GM12878 (cell line): Measurements from ENCODE around the gene TTLL12. TPM values are rescaled to one million over a fixed set of nuclear protein-coding genes. Genes with fewer than 3 reads are reported as not detected.

Experiments used
- ATAC-seq: fragments of 200-7000 bp; cut with Tn5 transposase; 3 replicates; pipeline ENCODE4 v1.9.1; 2020; ENCODE audit warnings: mild to moderate bottlenecking, moderate library complexity
- BruUV-seq: library from RNA; stranded (reverse); fragments of 400-500 nt; replicated peaks from 2 replicates; lab custom pipeline; 2021; lab: Mats Ljungman, UMichigan
- CTCF ChIA-PET: fragments of 300-600 bp; sonication (Branson Sonifier 250); formaldehyde crosslinking; extraction: SDS; loops from one replicate; lab custom pipeline; 2021; ENCODE audit warnings: inconsistent platforms; lab: Yijun Ruan, JAX
- POLR2A ChIA-PET: fragments of 350-600 bp; formaldehyde crosslinking; extraction: SDS; loops from one replicate; lab custom pipeline; 2021; ENCODE audit warnings: inconsistent platforms; lab: Charles Lee
- RAD21 ChIA-PET: fragments of 300-600 bp; sonication (Branson Sonifier 250); formaldehyde crosslinking; loops from one replicate; lab custom pipeline; 2023; ENCODE audit warnings: antibody characterized with exemption; ENCODE audit not compliant: unreplicated experiment; lab: Charles Lee
- SMC1A ChIA-PET: fragments of 300-600 bp; sonication (Branson Sonifier 250); formaldehyde crosslinking; loops from one replicate; lab custom pipeline; 2023; ENCODE audit not compliant: unreplicated experiment, uncharacterized antibody; lab: Charles Lee
- DNase-seq: peaks from one replicate; pipeline ENCODE4 v3.0.0-alpha.2; 2011; ENCODE audit warnings: low read depth, low spot score
- FAIRE-seq: peaks from 3 replicates; lab custom pipeline; 2011; peaks lifted over from hg19 to GRCh38; lab: Jason Lieb, UNC
- H2AFZ ChIP-seq: 2 replicates; pipeline ENCODE4 v1.6.0; 2011; ENCODE audit warnings: low read depth, low read length, control low read depth; ENCODE audit not compliant: control insufficient read depth
- H3K27ac ChIP-seq: 2 replicates; pipeline ENCODE4 v1.5.1; 2011; ENCODE audit warnings: control low read depth; ENCODE audit not compliant: control insufficient read depth, insufficient read depth
- H3K27me3 ChIP-seq, 2 experiments: replicated peaks in 1 of 2; 2 replicates each; pipeline versions ENCODE4 v1.6.0 to v1.6.1; 2011; ENCODE audit warnings: low read length in 1 of 2; ENCODE audit not compliant: control insufficient read depth in 2 of 2, insufficient read depth in 2 of 2
- H3K36me3 ChIP-seq, 2 experiments: 2 replicates each; pipeline ENCODE4 v1.5.1; 2011; ENCODE audit warnings: low read length in 1 of 2; ENCODE audit not compliant: control insufficient read depth in 2 of 2, insufficient read depth in 2 of 2
- H3K4me1 ChIP-seq: 2 replicates; pipeline ENCODE4 v1.6.1; 2011; ENCODE audit warnings: mild to moderate bottlenecking, low read length, moderate library complexity, mixed read lengths; ENCODE audit not compliant: control insufficient read depth, insufficient read depth
- H3K4me2 ChIP-seq: 2 replicates; pipeline ENCODE4 v1.6.0; 2011; ENCODE audit warnings: control low read depth; ENCODE audit not compliant: control insufficient read depth, insufficient read depth
- H3K4me3 ChIP-seq: fragments of 200-600 bp; sonication (generic); 2 replicates; pipeline ENCODE4 v1.5.1; 2016
- H3K79me2 ChIP-seq: 2 replicates; pipeline ENCODE4 v1.6.0; 2011; ENCODE audit warnings: low read length; ENCODE audit not compliant: control insufficient read depth, insufficient read depth
- H3K9ac ChIP-seq: 2 replicates; pipeline ENCODE4 v1.8.0; 2011; ENCODE audit warnings: low read length, control low read depth, mixed read lengths; ENCODE audit not compliant: control insufficient read depth, insufficient read depth
- H3K9me3 ChIP-seq: replicated peaks from 3 replicates; pipeline ENCODE4 v1.5.1; 2011; ENCODE audit warnings: mild to moderate bottlenecking, low read length; ENCODE audit not compliant: control insufficient read depth, insufficient read depth
- H4K20me1 ChIP-seq: 2 replicates; pipeline ENCODE4 v1.6.0; 2011; ENCODE audit not compliant: control insufficient read depth, insufficient read depth
- BMI1 ChIP-seq: fragments of 450-650 bp; IDR thresholded peaks from 2 replicates; pipeline ENCODE4 v1.6.1; 2016; ENCODE audit warnings: mild to moderate bottlenecking, moderate library complexity, borderline replicate concordance
- DPF2 ChIP-seq: fragments of 450-650 bp; IDR thresholded peaks from 2 replicates; pipeline ENCODE4 v1.6.1; 2017; ENCODE audit warnings: mild to moderate bottlenecking
- FOS ChIP-seq: IDR thresholded peaks from 3 replicates; pipeline ENCODE4 v1.6.1; 2011; ENCODE audit warnings: borderline replicate concordance; ENCODE audit not compliant: insufficient read length; ENCODE audit errors: extremely low read depth
- GATAD2B ChIP-seq: fragments of 450-650 bp; conservative IDR thresholded peaks from 2 replicates; pipeline ENCODE4 v1.6.1; 2017; ENCODE audit warnings: low read depth, mild to moderate bottlenecking, moderate library complexity
- HCFC1 ChIP-seq: fragments of 150-350 bp; IDR thresholded peaks from 2 replicates; pipeline ENCODE4 v1.6.1; 2014; ENCODE audit warnings: low read length
- MEF2A ChIP-seq: IDR thresholded peaks from 2 replicates; pipeline ENCODE4 v1.6.1; 2011; ENCODE audit warnings: low read depth, mild to moderate bottlenecking, low read length, moderate library complexity; ENCODE audit not compliant: insufficient read depth
- NFYB ChIP-seq: IDR thresholded peaks from 2 replicates; pipeline ENCODE4 v1.6.1; 2011; ENCODE audit warnings: low read depth, mild to moderate bottlenecking, low read length, improper control_type of control experiment, moderate library complexity; ENCODE audit not compliant: insufficient read depth
- NR2F1 ChIP-seq: fragments of 450-650 bp; conservative IDR thresholded peaks from 2 replicates; pipeline ENCODE4 v1.6.1; 2017; ENCODE audit warnings: mild to moderate bottlenecking
- POLR2A ChIP-seq: IDR thresholded peaks from 2 replicates; pipeline ENCODE4 v1.6.1; 2011; ENCODE audit warnings: low read depth, mild to moderate bottlenecking, low read length
- SIX5 ChIP-seq: IDR thresholded peaks from 2 replicates; pipeline ENCODE4 v1.6.1; 2011; ENCODE audit warnings: mild to moderate bottlenecking, low read depth, low read length, moderate library complexity; ENCODE audit not compliant: severe bottlenecking
- SKIL ChIP-seq: fragments of 450-650 bp; IDR thresholded peaks from 2 replicates; pipeline ENCODE4 v1.6.1; 2017; ENCODE audit warnings: mild to moderate bottlenecking, low read depth, inconsistent platforms; ENCODE audit not compliant: poor library complexity, severe bottlenecking
- SUZ12 ChIP-seq: fragments of 200-600 bp; sonication (generic); IDR thresholded peaks from one replicate; pipeline ENCODE4 v1.6.1; 2018; ENCODE audit warnings: antibody characterized with exemption, mild to moderate bottlenecking; ENCODE audit not compliant: unreplicated experiment
- TBL1XR1 ChIP-seq: IDR thresholded peaks from 2 replicates; pipeline ENCODE4 v1.6.1; 2012; ENCODE audit warnings: low read depth, low read length, improper control_type of control experiment
- ZNF274 ChIP-seq: IDR thresholded peaks from one replicate; pipeline ENCODE4 v1.8.0; 2011; ENCODE audit not compliant: insufficient read length, insufficient read depth
- WGBS: methylation state at CpG from one replicate; pipeline ENCODE4 v1.1.6; 2016; ENCODE audit warnings: low lambda C conversion rate; ENCODE audit not compliant: insufficient replicate concordance, insufficient coverage; ENCODE audit errors: missing lambda C conversion rate; 5-methylcytosine and 5-hydroxymethylcytosine counted together
- in situ Hi-C: fragments of 300-500 bp; cut with MboI; formaldehyde crosslinking; loops from 9 replicates; pipeline ENCODE4 v1.14.3; 2018; ENCODE audit warnings: mixed read lengths
- intact Hi-C: fragments of 100-400 bp; cut with micrococcal nuclease; formaldehyde crosslinking; loops from one replicate; pipeline ENCODE4 v1.14.2; 2022; ENCODE audit not compliant: unreplicated experiment
- polyA plus RNA-seq, 11 experiments: library from polyadenylated mRNA; depleted of rRNA in 4 of 11; unstranded in 6 of 11; stranded (reverse) in 5 of 11; fragments of >200 nt; fragmentation: Nextera tagmentation in 4 of 11; fragmentation: Illumina TruSeq in 1 of 11; extraction: Ambion mirVana in 4 of 11; extraction: Trizol in 1 of 11; gene quantifications; 1 replicate in 1 of 11; 2 replicates in 10 of 11; pipeline versions ENCODE4 v1.2.1 to v1.2.3, GENCODE V29; 2011 to 2016; ENCODE audit warnings: inconsistent platforms in 2 of 11, missing spikeins in 2 of 11, low read depth in 1 of 11
- total RNA-seq, 4 experiments: library from RNA; depleted of rRNA in 3 of 4; stranded (reverse); fragments of >200 nt in 3 of 4; fragmentation: Illumina TruSeq in 1 of 4; extraction: Trizol in 1 of 4; gene quantifications; 2 replicates each; pipeline versions ENCODE4 v1.2.1 to v1.2.3, GENCODE V29; 2013 to 2021
- TF ChIP-seq, protein P1 (sequence below): IDR thresholded peaks from 2 replicates; pipeline ENCODE4 v1.6.1; 2012; ENCODE audit warnings: low read depth, low read length, improper control_type of control experiment
- TF ChIP-seq, protein P2 (sequence below): fragments of 450-650 bp; IDR thresholded peaks from 2 replicates; pipeline ENCODE4 v1.6.1; 2017; ENCODE audit warnings: mild to moderate bottlenecking, moderate library complexity

TTLL12 gene
- total and polyA plus RNA-seq, 10 of the 15 experiments (the other 5 are each of a cell fraction or from before 2014, with no cell fraction given) = 1.00 to 89.8 (median 38.5) TPM

GRCh38 chr22:43152357-43153071 is 34.4 kb downstream of the TTLL12 start:
- CTCF ChIA-PET = no interaction called here
- FAIRE-seq = peak; percentile 62
- H3K4me3 ChIP-seq = peak overlapping the region; percentile 77

More at GRCh38 chr22:43152357-43153071, 34.4 kb downstream of the TTLL12 start:
- no peaks in the 10 kb centered on the region for H4K20me1 ChIP-seq
- in situ Hi-C loops = no loop called here
- no peaks in the 10 kb centered on the region; the same call in 1 of the 2 replicates for H3K79me2 ChIP-seq
- no TSS peak for BruUV-seq
- intact Hi-C loops = no loop called here
- no peaks in the 10 kb centered on the region for H3K27me3 ChIP-seq
- POLR2A ChIA-PET = no interaction called here
- peak overlapping the region; percentile 37 for H2AFZ ChIP-seq
- ATAC-seq (peak; percentile 83), DNase-seq (no peak)
- SMC1A ChIA-PET = no interaction called here
- no peaks in the 10 kb centered on the region for H3K9me3 ChIP-seq
- H3K27ac ChIP-seq = no peak overlapping the region; the same call in 1 of the 2 replicates
- 14% methylated on average over 22 of the region's 22 CpGs for WGBS
- H3K4me1 ChIP-seq = peaks cover 17% of the 10 kb centered on the region
- RAD21 ChIA-PET = interaction anchor here (0.8 to 1.1 kb wide), 2 partner anchors 35 to 863 kb away, joined by 3 read pairs; no protein-coding TSS in a partner anchor
- H3K4me2 ChIP-seq = peak overlapping the region; percentile 94
- no peaks in the 10 kb centered on the region for H3K36me3 ChIP-seq
- TF ChIP-seq MEF2A = no peak
- TF ChIP-seq, protein P1, sequence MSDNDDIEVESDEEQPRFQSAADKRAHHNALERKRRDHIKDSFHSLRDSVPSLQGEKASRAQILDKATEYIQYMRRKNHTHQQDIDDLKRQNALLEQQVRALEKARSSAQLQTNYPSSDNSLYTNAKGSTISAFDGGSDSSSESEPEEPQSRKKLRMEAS = no peak
- TF ChIP-seq, protein P2, sequence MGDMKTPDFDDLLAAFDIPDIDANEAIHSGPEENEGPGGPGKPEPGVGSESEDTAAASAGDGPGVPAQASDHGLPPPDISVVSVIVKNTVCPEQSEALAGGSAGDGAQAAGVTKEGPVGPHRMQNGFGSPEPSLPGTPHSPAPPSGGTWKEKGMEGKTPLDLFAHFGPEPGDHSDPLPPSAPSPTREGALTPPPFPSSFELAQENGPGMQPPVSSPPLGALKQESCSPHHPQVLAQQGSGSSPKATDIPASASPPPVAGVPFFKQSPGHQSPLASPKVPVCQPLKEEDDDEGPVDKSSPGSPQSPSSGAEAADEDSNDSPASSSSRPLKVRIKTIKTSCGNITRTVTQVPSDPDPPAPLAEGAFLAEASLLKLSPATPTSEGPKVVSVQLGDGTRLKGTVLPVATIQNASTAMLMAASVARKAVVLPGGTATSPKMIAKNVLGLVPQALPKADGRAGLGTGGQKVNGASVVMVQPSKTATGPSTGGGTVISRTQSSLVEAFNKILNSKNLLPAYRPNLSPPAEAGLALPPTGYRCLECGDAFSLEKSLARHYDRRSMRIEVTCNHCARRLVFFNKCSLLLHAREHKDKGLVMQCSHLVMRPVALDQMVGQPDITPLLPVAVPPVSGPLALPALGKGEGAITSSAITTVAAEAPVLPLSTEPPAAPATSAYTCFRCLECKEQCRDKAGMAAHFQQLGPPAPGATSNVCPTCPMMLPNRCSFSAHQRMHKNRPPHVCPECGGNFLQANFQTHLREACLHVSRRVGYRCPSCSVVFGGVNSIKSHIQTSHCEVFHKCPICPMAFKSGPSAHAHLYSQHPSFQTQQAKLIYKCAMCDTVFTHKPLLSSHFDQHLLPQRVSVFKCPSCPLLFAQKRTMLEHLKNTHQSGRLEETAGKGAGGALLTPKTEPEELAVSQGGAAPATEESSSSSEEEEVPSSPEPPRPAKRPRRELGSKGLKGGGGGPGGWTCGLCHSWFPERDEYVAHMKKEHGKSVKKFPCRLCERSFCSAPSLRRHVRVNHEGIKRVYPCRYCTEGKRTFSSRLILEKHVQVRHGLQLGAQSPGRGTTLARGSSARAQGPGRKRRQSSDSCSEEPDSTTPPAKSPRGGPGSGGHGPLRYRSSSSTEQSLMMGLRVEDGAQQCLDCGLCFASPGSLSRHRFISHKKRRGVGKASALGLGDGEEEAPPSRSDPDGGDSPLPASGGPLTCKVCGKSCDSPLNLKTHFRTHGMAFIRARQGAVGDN = 0 out of 2 replicates have a peak, but pooled peaks have one; percentile 24
- TF ChIP-seq DPF2 = peak; percentile 33; the same call in 1 of the 2 replicates
- no peak for TF ChIP-seq SIX5
- TF ChIP-seq HCFC1 = no peak; the same call in 1 of the 2 replicates
- TF ChIP-seq SUZ12 = no peak
- TF ChIP-seq FOS = no peak
- TF ChIP-seq TBL1XR1 = no peak
- no peak for TF ChIP-seq NFYB
- no peak for TF ChIP-seq SKIL
- TF ChIP-seq ZNF274 = no peak
- peak; percentile 29; the same call in 1 of the 2 replicates for TF ChIP-seq POLR2A
- 0 out of 2 replicates have a peak, but pooled peaks have one; percentile 54 for TF ChIP-seq GATAD2B
- TF ChIP-seq BMI1 = no peak
- TF ChIP-seq NR2F1 = no peak
- peak overlapping the region; percentile 59 for H3K9ac ChIP-seq
